Measurements from ENCODE around the gene CORIN.

The CORIN gene

GRCh38 chr4:47642985-47643760, 194.7 kb downstream of the CORIN start:
- peak; percentile 72 for DNase-seq (ENCODE audit: low spot score)

GRCh38 chr4:47642191-47642830, 195.6 kb downstream of the CORIN start:
- no peak for DNase-seq (ENCODE audit: low spot score)

GRCh38 chr4:47641755-47642154, 196.1 kb downstream of the CORIN start:
- DNase-seq (ENCODE audit: low spot score) = no peak

GRCh38 chr4:47640911-47641310, 197.0 kb downstream of the CORIN start:
- no peak for DNase-seq (ENCODE audit: low spot score)

- peak; percentile 22 for DNase-seq (ENCODE audit: low spot score)
Observed at GRCh38 chr4:47639531-47639930, 198.3 kb downstream of the CORIN start.

GRCh38 chr4:47631161-47631560, 206.7 kb downstream of the CORIN start:
- no peak for DNase-seq (ENCODE audit: low spot score)

- DNase-seq (ENCODE audit: low spot score) = peak; percentile 26
Observed at GRCh38 chr4:47624031-47624441, 213.8 kb downstream of the CORIN start.

- DNase-seq (ENCODE audit: low spot score) = no peak
Observed at GRCh38 chr4:47621181-47621580, 216.7 kb downstream of the CORIN start.

- DNase-seq (ENCODE audit: low spot score) = no peak
Observed at GRCh38 chr4:47619691-47620090, 218.2 kb downstream of the CORIN start.

GRCh38 chr4:47617607-47618006, 220.3 kb downstream of the CORIN start:
- no peak for DNase-seq (ENCODE audit: low spot score)

GRCh38 chr4:47615385-47615784, 222.5 kb downstream of the CORIN start:
- DNase-seq (ENCODE audit: low spot score) = no peak

GRCh38 chr4:47612116-47613023, 225.5 kb downstream of the CORIN start:
- DNase-seq (ENCODE audit: low spot score) = no peak

GRCh38 chr4:47606482-47606881, 231.4 kb downstream of the CORIN start:
- DNase-seq (ENCODE audit: low spot score) = no peak

GRCh38 chr4:47598896-47599295, 239.0 kb downstream of the CORIN start:
- DNase-seq (ENCODE audit: low spot score) = no peak

- no peak for DNase-seq (ENCODE audit: low spot score)
Observed at GRCh38 chr4:47598320-47598719, 239.5 kb downstream of the CORIN start.

GRCh38 chr4:47597696-47598095, 240.2 kb downstream of the CORIN start:
- DNase-seq (ENCODE audit: low spot score) = no peak

GRCh38 chr4:47590325-47590724, 247.5 kb downstream of the CORIN start:
- no peak for DNase-seq (ENCODE audit: low spot score)

- peak; percentile 68 for DNase-seq (ENCODE audit: low spot score)
Observed at GRCh38 chr4:47579235-47579634, 258.6 kb downstream of the CORIN start.

GRCh38 chr4:47577779-47578553, 259.9 kb downstream of the CORIN start:
- no peak for DNase-seq (ENCODE audit: low spot score)

GRCh38 chr4:47572981-47573380, 264.9 kb downstream of the CORIN start:
- no peak for DNase-seq (ENCODE audit: low spot score)

GRCh38 chr4:47570816-47571215, 267.1 kb downstream of the CORIN start:
- no peak for DNase-seq (ENCODE audit: low spot score)

- DNase-seq (ENCODE audit: low spot score) = no peak
Observed at GRCh38 chr4:47567511-47567910, 270.4 kb downstream of the CORIN start.

All from kidney tubule cell (primary cell).